GM08714 (cell line): ENCODE data around the gene UNC13D.
A peak's percentile ranks its signal among the peaks of the same experiment; 100 is the strongest.
"Not testable (repeated sequence)": the region's sequence is repeated elsewhere in the genome, so short reads cannot be mapped to it uniquely, and the experiment has no call there.

Source experiments
- H3K4me3 ChIP-seq: fragments of 200-500 bp; sonication (Bioruptor generic); 2 replicates; pipeline ENCODE4 v1.5.1; 2014; ENCODE audit warnings: mild to moderate bottlenecking, low read length, inconsistent platforms
- ZNF274 ChIP-seq: IDR thresholded peaks from 2 replicates; pipeline ENCODE4 v1.6.1; 2012; ENCODE audit warnings: mild to moderate bottlenecking, low read depth, low read length

Gene UNC13D

GRCh38 chr17:75869282-75870141, 25.3 kb upstream of the UNC13D start:
- no peak for TF ChIP-seq ZNF274
- no peak overlapping the region for H3K4me3 ChIP-seq

GRCh38 chr17:75868730-75869281, 24.6 kb upstream of the UNC13D start:
- H3K4me3 ChIP-seq = not testable (repeated sequence)

- not testable (repeated sequence) for H3K4me3 ChIP-seq
Measured at GRCh38 chr17:75865404-75866188, 21.4 kb upstream of the UNC13D start.

GRCh38 chr17:75864887-75865286, 20.7 kb upstream of the UNC13D start:
- H3K4me3 ChIP-seq = not testable (repeated sequence)

GRCh38 chr17:75864448-75864871, 20.3 kb upstream of the UNC13D start:
- TF ChIP-seq ZNF274 = no peak
- H3K4me3 ChIP-seq = no peak overlapping the region

GRCh38 chr17:75861927-75862317, 17.7 kb upstream of the UNC13D start:
- H3K4me3 ChIP-seq = no peak overlapping the region
- no peak for TF ChIP-seq ZNF274

- not testable (repeated sequence) for H3K4me3 ChIP-seq
Measured at GRCh38 chr17:75859358-75859757, 15.2 kb upstream of the UNC13D start.

GRCh38 chr17:75856062-75856756, 12.0 kb upstream of the UNC13D start:
- peak overlapping the region; percentile 79 for H3K4me3 ChIP-seq
- no peak for TF ChIP-seq ZNF274

- H3K4me3 ChIP-seq = peak within 1 kb of the TSS; percentile 79
- no peak for TF ChIP-seq ZNF274
Measured at GRCh38 chr17:75855310-75856061, 11.3 kb upstream of the UNC13D start, which contains the start of gene WBP2. Gene WBP2, minus strand, starts transcription at chr17:75855335. Its CDS starts 38 bp downstream, at chr17:75855297.

GRCh38 chr17:75854881-75855309, 10.7 kb upstream of the UNC13D start:
- no peak for TF ChIP-seq ZNF274
- H3K4me3 ChIP-seq = peak overlapping the region; percentile 59

GRCh38 chr17:75854101-75854748, 10.0 kb upstream of the UNC13D start:
- peak overlapping the region; percentile 59 for H3K4me3 ChIP-seq
- TF ChIP-seq ZNF274 = no peak

GRCh38 chr17:75853433-75853832, 9.2 kb upstream of the UNC13D start:
- no peak for TF ChIP-seq ZNF274
- H3K4me3 ChIP-seq = no peak overlapping the region

- H3K4me3 ChIP-seq = not testable (repeated sequence)
Measured at GRCh38 chr17:75851693-75851991, 7.4 kb upstream of the UNC13D start.
